ENCODE data around the gene BABAM2.

GRCh38 chr2:27903018-27903417 lies 12.5 kb downstream of the BABAM2 start:
- TF ChIP-seq CTCF (conservative IDR thresholded peaks at IDR 0.05; ENCODE audit: low read depth, low read length): no peak
- no peak for TF ChIP-seq BHLHE40 (IDR thresholded peaks at IDR 0.05; ENCODE audit: low read depth, low read length)
- no peak for TF ChIP-seq MXI1 (IDR thresholded peaks at IDR 0.05; ENCODE audit: borderline replicate concordance, low read depth, low read length)
- TF ChIP-seq USF2 (IDR thresholded peaks at IDR 0.05; ENCODE audit: low read depth, low read length): no peak
- no peak for TF ChIP-seq MAFK (IDR thresholded peaks at IDR 0.05; ENCODE audit: low read depth, low read length)
- no peak for TF ChIP-seq ELK1 (IDR thresholded peaks at IDR 0.05; ENCODE audit: borderline replicate concordance, low read depth, low read length)
- TF ChIP-seq POLR2A (IDR thresholded peaks at IDR 0.05; ENCODE audit: low read depth, low read length): no peak
- no peak for TF ChIP-seq RFX5 (IDR thresholded peaks at IDR 0.05; ENCODE audit: low read depth, low read length)
- no peak for TF ChIP-seq CEBPB (IDR thresholded peaks at IDR 0.05; ENCODE audit: low read depth, low read length)
- no peak for TF ChIP-seq SMC3 (IDR thresholded peaks at IDR 0.05; ENCODE audit: low read depth, low read length)
- no peak for TF ChIP-seq FOS (IDR thresholded peaks at IDR 0.05; ENCODE audit: low read depth, low read length)
- TF ChIP-seq RAD21 (IDR thresholded peaks at IDR 0.05; ENCODE audit: low read length): no peak
- TF ChIP-seq NFE2L2 (IDR thresholded peaks at IDR 0.05; ENCODE audit: low read depth, low read length): no peak
